Superior temporal gyrus (tissue), 1 donor: ENCODE measurements around the gene VEGFB.
A peak's percentile ranks its signal among the peaks of the same experiment; 100 is the strongest.

ENCODE experiments used
- DNase-seq: peaks from one replicate; pipeline ENCODE4 v3.0.0-alpha.2; 2016; ENCODE audit errors: extremely low spot score

The VEGFB gene

GRCh38 chr11:64233913-64234586, at the start of gene VEGFB:
VEGFB (plus strand) TSS chr11:64234584; CDS start chr11:64234834, 250 bp downstream.
- no peak for DNase-seq

- DNase-seq: peak; percentile 80
Observed at GRCh38 chr11:64185175-64185692, 49.1 kb upstream of the VEGFB start.

- peak; percentile 100 for DNase-seq
Observed at GRCh38 chr11:64185693-64186491, 48.5 kb upstream of the VEGFB start, which contains the start of gene STIP1. STIP1 (plus strand) TSS chr11:64186171; CDS start chr11:64186262, 91 bp downstream.

- peak; percentile 34 for DNase-seq
Observed at GRCh38 chr11:64186492-64187165, 47.8 kb upstream of the VEGFB start.

GRCh38 chr11:64192434-64192833, 42.0 kb upstream of the VEGFB start:
- no peak for DNase-seq

DNA sequence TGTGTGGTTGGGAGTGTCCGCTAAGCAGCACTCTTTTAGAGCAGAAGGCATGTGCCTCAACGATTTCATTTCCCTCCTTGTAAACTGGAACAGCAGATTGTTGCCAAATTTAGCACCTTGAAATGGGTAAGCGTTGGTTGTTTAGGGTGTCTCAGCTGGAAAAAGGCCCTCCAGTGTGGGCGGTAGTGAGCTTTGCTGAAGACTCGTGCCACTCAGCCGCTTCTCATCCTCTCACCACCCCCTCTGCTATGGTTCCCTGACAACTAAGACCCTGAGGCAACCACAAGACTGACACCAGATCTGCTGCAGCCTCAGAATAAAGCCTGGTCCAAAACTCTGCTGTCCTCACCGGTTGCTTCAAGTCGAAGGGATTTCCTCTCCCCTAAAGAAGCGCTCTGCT, 37.8 kb upstream of the VEGFB start:
- DNase-seq: peak; percentile 50

GRCh38 chr11:64198511-64198910, 35.9 kb upstream of the VEGFB start:
- no peak for DNase-seq

DNA sequence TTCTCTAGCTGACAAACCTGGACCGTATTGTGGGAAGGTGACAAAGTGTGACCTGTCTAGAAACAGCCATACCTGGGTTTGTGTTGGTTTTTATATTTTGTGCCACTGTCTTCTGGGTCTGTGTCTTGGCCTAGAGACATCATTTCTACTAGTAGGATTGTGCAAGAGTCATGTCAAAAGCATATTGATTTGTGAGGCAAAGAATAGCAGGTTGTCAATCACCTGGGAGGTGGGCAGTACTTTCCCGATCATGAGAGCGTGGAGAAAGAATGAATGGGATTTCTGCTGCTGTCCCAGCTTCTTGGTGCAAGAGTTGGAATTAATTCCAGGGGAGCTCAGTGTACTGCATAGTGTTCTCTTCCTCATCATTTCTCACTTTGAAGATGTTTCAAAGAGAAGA, 32.8 kb upstream of the VEGFB start:
- no peak for DNase-seq

GRCh38 chr11:64202992-64203391, 31.4 kb upstream of the VEGFB start:
- no peak for DNase-seq

- no peak for DNase-seq
Observed at GRCh38 chr11:64203421-64204079, 30.8 kb upstream of the VEGFB start.

- no peak for DNase-seq
Observed at GRCh38 chr11:64204080-64204440, 30.3 kb upstream of the VEGFB start.

DNA sequence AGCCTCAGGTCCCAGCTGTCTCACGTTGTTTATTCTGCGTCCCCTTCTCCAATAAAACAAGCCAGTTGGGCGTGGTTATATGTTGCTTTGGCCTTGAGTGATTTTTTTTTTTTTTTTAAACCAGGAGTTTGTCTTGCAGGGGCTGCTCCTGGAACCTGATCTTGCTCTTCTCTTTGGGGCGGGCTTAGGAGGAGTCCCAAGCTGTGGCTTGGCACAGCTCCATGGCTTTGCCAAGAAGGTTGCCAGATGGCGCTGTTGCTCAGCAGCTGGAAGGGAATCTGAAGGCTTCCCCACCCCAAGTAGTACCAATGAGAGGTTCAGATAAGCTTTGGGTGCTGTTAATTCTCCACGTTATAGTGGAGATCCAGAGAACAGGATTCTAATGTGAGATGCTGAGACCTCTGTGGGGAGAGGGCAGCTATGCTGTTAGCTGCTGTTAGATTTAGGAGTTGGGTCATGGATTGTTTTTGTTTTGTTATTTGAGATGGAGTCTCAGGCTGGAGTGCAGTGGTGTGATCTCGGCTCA, 29.9 kb upstream of the VEGFB start:
- peak; percentile 95 for DNase-seq

- no peak for DNase-seq
Observed at GRCh38 chr11:64206457-64207255, 27.7 kb upstream of the VEGFB start, which contains the start of gene FERMT3. FERMT3 (plus strand) TSS chr11:64206721; CDS start chr11:64207365, 644 bp downstream.

GRCh38 chr11:64207256-64208085, 26.9 kb upstream of the VEGFB start:
- no peak for DNase-seq

DNA sequence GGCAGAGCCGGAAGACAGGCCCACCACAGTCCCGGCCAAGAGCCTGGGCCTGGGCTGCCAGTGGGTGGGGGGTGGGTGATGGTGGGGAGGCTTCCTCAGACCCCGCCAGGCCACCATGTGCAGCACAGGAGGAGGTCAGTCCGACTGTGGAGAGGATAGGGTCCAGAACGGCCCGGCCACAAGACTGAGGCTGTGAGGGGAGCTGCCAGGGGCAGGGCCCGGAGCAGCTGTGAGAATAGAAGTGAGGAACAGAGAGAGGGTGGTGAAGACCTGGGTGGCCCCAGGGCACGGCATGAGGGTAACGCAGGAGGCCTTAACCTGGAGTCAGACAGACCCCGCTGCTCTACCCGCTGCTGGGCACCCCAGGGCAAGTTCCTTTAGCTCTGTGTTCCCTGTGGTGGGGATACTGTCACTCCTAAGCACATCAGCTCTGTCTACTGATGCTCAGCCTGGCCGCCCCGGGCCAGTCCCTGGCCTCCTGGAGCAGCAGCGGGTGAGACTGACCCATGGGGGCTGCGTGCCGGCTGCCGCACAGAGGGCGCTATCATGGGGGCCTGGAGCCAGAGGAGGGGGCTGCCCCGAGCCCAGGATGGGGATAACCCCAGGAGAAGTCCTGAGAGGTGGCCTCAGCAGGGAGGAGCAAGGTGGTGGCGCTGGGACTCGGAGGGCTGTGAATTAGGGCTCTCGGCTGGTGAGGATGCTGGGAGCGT, 26.1 kb upstream of the VEGFB start:
- DNase-seq: no peak

DNA sequence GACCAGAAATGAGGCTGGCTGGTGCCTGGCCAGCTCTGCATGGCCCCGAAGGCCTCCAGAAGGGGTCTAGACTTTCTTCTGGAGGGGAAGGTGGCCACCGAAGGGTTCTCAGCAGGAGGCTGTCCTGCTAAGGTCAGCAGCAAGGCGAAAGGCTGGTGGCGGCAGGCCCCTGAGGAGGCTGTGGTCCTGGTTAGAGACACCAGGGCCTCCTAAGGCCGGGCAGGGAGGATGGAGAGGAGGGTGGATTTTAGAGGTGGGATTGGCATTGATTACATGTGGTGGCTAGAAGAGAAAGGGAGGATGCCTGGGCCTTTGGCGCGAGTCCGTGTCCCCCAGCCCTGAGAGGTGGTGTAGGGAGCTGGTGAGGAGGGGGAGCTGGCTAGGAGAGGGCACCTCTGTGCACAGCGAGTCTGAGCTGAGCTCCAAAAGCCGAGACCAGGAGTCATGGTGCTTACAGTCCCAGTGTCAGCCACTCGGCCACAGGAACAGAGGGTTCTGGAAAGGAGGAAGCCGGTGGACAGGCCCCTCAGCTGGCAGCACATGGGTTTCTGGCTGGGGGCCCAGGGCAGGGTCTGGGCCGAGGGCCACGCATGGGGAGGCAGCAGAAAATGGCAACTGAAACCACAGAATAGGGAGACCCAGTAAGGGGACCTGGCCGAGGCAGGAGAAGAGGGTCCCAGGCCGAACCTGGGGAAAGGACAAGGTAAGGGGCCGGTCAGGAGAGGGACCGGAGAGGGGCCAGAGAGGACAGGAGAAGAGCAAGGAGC, 25.4 kb upstream of the VEGFB start:
- no peak for DNase-seq

DNA sequence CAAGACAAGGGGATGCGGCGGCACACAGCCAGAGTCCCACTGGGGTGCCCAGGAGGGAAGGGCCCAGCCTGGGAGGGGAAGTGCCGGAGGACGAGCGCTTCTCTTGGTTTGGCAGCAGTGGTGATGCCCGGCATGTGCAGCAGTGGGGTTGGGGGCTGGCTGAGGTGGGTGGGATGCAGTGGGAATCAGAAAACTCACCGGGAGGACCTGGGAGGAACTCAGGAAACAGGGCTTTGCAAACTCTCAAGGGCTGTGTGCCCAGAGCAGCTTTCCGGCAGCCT, 24.9 kb upstream of the VEGFB start:
- no peak for DNase-seq

DNA sequence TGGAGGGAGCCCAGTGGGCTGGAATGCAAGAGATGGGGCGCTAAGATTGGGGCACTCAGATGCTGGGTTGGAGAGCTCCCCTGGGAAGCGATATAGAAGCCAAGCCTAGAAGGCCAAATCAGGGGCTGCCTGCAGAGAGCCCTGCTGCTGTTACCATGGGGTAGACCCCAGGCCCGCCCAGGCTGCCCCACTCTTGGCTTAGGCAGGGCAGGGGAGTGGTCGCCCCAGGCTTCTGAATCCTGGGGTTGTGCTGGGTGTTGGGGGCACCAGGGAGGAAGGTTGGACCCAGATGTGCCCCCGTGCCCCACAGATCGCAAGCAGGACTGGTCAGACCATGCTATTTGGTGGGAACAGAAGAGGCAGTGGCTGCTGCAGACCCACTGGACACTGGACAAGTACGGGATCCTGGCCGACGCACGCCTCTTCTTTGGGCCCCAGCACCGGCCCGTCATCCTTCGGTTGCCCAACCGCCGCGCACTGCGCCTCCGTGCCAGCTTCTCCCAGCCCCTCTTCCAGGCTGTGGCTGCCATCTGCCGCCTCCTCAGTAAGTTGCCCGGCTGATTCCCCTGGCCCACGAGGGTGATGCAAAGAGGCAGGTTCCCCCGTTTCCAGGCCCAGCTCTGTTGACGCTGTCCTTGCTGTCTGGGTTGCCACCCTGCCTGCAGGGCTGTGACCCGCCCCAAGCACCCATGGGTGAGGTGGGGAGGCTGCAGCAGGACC, 23.9 kb upstream of the VEGFB start:
- no peak for DNase-seq
